NOMO-1 treated with dmso at 0.1 percent for 144 hours (cell line): ENCODE data around the gene CTDP1.

Experiments
- DNase-seq: peaks from one replicate; lab custom pipeline; 2025; ENCODE audit not compliant: unreplicated experiment; lab: John Stamatoyannopoulos, UW

The CTDP1 gene

DNA sequence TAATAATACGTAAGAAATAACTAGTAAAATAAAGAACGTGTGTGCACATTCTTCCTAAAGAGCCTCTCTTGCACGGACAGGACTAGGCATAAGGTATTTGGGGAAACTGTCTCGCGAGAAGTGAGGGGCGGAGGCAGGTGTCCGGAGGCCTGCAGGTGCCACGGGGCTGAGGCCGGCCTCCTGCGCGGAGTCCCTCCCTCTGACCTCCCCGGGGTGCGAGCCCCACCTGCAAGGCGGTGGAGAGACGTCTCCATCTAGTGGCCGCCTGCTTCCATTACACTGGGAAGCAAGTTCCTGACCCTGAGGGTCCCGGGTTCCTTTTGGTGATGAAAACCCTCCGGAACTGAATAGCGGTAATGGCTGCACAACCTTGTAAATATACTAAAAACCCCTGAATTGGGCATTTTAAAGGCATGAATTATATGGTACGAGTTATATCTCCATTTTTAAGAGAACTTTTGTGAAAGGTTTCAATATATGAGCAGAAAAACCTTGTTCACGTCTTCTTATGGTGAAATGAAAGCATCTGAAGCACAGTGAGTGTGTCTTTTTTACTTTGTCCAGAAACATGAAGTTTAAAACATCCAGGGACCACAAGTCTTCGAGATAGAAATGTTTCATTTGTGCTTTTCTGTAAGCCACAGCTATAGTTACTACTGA, 35.5 kb upstream of the CTDP1 start:
- DNase-seq, result peak; percentile 34

- no peak for DNase-seq
These were observed 34.9 kb upstream of the CTDP1 start for GRCh38 chr18:79644666-79645057.

- DNase-seq, result peak; percentile 84
These were observed 34.2 kb upstream of the CTDP1 start for GRCh38 chr18:79645291-79645983.

- no peak for DNase-seq
These were observed 32.3 kb upstream of the CTDP1 start for GRCh38 chr18:79647307-79647706.

DNA sequence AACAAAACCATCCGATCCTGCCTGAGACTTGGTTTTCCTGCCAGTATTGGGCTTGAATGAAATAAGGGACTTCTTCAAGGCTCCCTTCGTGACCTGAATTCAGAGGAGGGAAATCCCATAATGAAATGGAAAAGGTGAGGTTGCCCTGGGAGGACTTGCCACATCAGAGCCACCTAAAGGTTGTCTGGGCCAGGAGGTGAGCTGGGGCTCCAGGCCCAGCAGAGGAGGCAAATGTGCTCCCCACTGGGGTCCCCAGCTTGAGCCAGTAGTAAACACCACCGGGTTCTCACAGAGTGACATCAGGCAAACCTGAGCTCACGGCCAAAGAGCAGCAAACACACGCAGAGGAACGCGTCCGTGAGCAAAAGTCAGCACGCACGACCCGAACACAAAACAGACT, 28.6 kb upstream of the CTDP1 start:
- no peak for DNase-seq

GRCh38 chr18:79657342-79657996, 22.1 kb upstream of the CTDP1 start:
- DNase-seq, result no peak

DNA sequence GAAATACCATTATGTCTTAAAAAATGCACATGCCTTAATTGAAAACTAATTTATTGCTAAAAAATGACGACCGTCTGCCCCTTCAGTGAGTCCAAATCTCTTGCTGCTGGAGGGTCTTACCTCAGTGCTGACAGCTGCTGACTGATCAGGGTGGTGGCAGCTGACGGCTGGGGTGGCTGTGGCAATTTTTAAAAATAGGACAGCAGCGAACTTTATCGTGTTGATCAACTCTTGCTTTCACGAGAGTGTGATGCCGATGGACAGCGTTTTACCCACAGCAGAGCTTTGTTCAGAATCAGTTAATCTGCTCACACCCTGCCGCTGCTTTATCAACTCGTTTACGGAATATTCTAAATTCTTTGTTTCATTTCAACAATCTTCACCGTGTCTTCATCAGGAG, 21.2 kb upstream of the CTDP1 start:
- no peak for DNase-seq

DNA sequence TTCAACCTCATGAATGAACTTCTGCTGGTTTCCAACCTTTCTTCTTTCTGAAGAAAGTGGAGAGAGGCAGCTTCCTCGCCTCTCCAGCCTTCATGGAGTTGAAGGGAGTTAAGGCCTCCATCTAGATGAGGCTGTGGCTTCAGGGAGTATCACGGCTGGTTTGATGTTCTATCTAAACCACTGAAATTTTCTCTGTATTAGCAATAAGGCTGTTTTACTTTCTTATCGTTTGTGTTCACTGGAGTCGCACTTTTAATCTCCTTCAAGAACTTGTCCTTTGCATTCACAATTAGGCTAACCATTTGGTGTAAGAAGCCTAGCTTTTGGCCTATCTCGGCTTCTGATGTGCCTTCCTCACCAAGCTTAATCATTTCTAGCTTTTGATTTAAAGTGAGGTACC, 19.9 kb upstream of the CTDP1 start:
- DNase-seq, result no peak

DNA sequence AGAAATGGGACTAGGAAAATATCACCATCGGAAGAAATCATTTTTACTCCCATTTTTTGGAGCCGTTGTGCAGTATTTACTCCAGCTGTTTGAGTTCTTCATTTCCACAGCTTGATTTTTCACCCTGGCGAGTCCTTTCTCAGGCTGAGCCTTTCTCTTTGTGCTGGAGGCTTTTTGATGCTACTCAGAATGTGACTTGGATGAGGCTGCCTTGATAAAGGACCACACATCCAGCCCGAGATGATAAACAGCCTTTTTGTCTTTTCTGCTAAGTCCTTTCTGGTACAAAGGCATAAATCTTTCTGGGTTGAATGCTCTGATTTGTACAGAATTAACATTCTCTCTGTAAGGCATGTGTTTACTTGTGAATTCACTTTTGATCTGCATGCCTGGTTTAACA, 17.6 kb upstream of the CTDP1 start:
- no peak for DNase-seq

GRCh38 chr18:79662439-79662838, 17.2 kb upstream of the CTDP1 start:
- no peak for DNase-seq

GRCh38 chr18:79664525-79665125, 15.0 kb upstream of the CTDP1 start:
- DNase-seq, result no peak

GRCh38 chr18:79668203-79668602, 11.4 kb upstream of the CTDP1 start:
- DNase-seq, result no peak

GRCh38 chr18:79672490-79673276, 6.9 kb upstream of the CTDP1 start:
- DNase-seq, result no peak

DNA sequence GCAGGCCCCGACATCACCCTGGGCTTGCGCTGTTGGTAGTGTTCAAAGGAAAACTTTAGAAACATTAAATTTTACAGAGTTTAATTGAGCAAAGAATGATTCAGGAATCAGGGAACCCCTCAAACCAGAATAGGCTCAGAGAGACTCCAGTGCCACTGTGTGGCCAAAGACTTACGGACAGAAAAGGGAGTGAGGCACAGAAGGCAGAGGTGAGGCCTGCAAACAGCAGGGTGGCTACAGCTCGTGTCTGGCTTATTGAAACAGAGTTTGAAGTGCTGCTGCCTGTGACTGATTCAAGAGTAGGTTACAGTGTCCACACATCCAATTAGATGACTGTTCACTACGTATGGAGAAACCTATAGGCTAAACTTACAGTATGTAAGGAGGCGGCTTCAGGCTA, 2.4 kb upstream of the CTDP1 start:
- no peak for DNase-seq

GRCh38 chr18:79677840-79678239, 1.8 kb upstream of the CTDP1 start:
- no peak for DNase-seq

DNA sequence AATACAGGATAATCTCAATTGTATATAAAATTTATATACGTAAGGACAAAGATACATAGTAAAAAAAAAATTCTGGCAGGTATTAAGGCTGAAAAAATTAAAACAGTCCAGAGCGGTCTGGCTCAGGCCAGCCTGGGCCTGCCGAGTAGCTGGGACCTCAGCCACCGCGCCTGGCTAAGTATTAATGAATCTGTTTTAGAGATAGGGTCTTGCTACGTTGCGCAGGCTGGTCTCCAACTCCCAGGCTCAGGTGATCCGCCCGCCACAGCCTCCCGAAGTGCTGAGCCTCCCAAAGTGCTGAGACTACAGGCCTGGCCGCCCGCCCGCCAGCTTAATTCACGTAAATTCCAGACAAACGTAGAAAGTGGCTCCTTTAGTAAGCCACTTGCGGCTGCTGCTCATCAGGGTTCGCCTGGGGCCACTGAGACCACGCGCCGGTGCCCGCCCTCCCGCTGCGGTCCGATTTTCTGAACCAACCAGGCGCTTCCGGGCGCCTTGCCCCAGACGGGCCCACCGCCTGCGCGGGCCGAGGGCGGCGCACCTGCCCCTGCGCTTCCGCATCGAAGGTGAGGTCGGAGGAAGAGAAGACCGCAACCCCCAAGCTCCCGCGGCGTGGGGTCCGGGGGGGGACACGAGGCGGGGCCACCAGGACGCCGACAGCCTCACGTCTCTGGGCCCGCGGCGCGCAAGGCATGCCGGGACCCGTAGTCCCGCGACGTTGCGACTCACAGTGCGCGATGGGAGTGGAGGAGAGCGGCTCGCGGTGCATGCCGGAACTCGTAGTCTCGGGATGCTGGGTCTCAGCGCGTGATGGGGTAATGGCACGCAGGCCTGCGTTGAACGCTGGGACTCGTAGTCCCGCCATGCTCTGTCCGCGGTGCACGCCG, 695 bp upstream of the CTDP1 start:
- DNase-seq, result peak; percentile 98

DNA sequence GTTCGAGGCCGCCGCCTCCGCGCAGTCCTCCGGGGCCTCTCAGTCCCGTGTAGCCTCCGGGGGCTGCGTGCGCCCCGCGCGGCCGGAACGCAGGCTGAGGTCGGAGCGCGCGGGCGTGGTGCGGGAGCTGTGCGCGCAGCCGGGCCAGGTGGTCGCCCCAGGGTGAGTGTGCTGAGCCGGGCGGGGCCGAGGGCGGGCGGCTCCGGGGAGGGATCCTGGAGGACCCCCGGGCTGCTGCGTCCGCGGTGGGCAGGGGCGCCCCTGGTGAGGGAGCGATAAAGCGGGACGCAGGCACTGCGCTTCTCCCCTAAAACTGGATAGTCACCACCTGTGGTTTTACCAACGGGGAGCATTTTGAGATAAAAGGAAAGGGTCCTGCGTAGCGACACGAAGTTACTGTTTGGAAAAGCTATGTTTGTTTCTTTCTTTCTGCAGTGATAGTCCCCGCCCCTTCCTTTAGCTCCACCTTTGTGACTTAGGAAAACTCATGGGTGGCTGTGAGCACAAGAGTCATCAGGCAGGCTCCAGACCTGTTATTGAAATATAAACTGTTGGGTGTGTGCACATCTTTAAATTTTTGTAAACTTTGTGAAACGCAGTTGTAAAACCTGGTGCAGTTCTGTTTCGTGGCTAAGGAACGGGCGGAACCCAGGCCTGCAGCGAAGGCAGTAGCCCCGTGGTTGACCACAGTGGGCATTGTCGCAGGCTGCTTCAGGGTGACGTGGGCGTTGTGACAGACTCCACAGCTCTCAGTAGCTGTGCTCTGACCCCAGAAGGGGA, 687 bp downstream of the CTDP1 start:
- peak; percentile 22 for DNase-seq

- no peak for DNase-seq
These were observed 1.3 kb downstream of the CTDP1 start for GRCh38 chr18:79680891-79681339.
